Activated naive CD4-positive, alpha-beta T cell treated with anti-CD3 and anti-CD28 coated beads for 36 hours (primary cell): ENCODE results near the gene DLGAP1. TPM values are rescaled to one million over a fixed set of nuclear protein-coding genes. Genes with fewer than 3 reads are reported as not detected.

Source experiments
- CTCF ChIA-PET: fragments of 350-600 bp; sonication (Branson Sonifier 250); formaldehyde crosslinking; loops from one replicate; lab custom pipeline; 2021; ENCODE audit warnings: antibody characterized with exemption; lab: Charles Lee
- DNase-seq: peaks from one replicate; pipeline ENCODE4 v3.0.0-alpha.2; 2020
- H3K27ac Mint-ChIP-seq: one replicate; pipeline ENCODE4 v1.8.0; 2021; ENCODE audit warnings: mild to moderate bottlenecking, mixed read lengths
- H3K27me3 Mint-ChIP-seq: one replicate; pipeline ENCODE4 v1.8.0; 2021; ENCODE audit warnings: low read depth, mixed read lengths
- H3K36me3 Mint-ChIP-seq: one replicate; pipeline ENCODE4 v1.8.0; 2021; ENCODE audit warnings: low read depth, mixed read lengths
- H3K4me1 Mint-ChIP-seq: one replicate; pipeline ENCODE4 v1.8.0; 2021; ENCODE audit warnings: low read depth, mixed read lengths
- H3K4me3 Mint-ChIP-seq: one replicate; pipeline ENCODE4 v1.8.0; 2021; ENCODE audit warnings: mild to moderate bottlenecking, moderate library complexity, mixed read lengths
- H3K9me3 Mint-ChIP-seq: one replicate; pipeline ENCODE4 v1.8.0; 2021; ENCODE audit warnings: mixed read lengths
- intact Hi-C: fragments of 100-400 bp; cut with micrococcal nuclease; formaldehyde crosslinking; loops from one replicate; pipeline ENCODE4 v1.15.1; 2023
- total RNA-seq, 2 experiments: library from RNA; stranded (reverse); gene quantifications; one replicate each; pipeline ENCODE4 v1.2.3, GENCODE V29; 2021

The DLGAP1 gene
- total RNA-seq, 2 experiments from 2014 or later = not detected

GRCh38 chr18:4430836-4431235 is 24.3 kb downstream of the DLGAP1 start:
- H3K4me3 Mint-ChIP-seq = no peak overlapping the region

GRCh38 chr18:4417714-4418113 is 37.4 kb downstream of the DLGAP1 start:
- peaks cover 5% of the 10 kb centered on the region for H3K9me3 Mint-ChIP-seq
- CTCF ChIA-PET = no interaction called here
- H3K4me3 Mint-ChIP-seq = no peak overlapping the region
- no peaks in the 10 kb centered on the region for H3K36me3 Mint-ChIP-seq
- no peaks in the 10 kb centered on the region for H3K27me3 Mint-ChIP-seq
- no peak for DNase-seq
- intact Hi-C loops = no loop called here
- H3K27ac Mint-ChIP-seq = no peak overlapping the region
- no peaks in the 10 kb centered on the region for H3K4me1 Mint-ChIP-seq

More at GRCh38 chr18:4430836-4431235, 24.3 kb downstream of the DLGAP1 start:
- Mint-ChIP-seq H3K36me3 (no peaks in the 10 kb centered on the region), H3K9me3 (peaks cover 3% of the 10 kb centered on the region), H3K27ac (no peak overlapping the region), H3K27me3 (no peaks in the 10 kb centered on the region), H3K4me1 (no peaks in the 10 kb centered on the region)
- no peak for DNase-seq
- CTCF ChIA-PET = no interaction called here
- intact Hi-C loops = no loop called here

GRCh38 chr18:4416976-4417375 is 38.1 kb downstream of the DLGAP1 start:
- H3K27me3 Mint-ChIP-seq = no peaks in the 10 kb centered on the region
- no peak overlapping the region for H3K27ac Mint-ChIP-seq
- no peak for DNase-seq
- intact Hi-C loops = no loop called here
- CTCF ChIA-PET = no interaction called here
- peaks cover 5% of the 10 kb centered on the region for H3K9me3 Mint-ChIP-seq
- H3K4me1 Mint-ChIP-seq = no peaks in the 10 kb centered on the region
- no peaks in the 10 kb centered on the region for H3K36me3 Mint-ChIP-seq
- no peak overlapping the region for H3K4me3 Mint-ChIP-seq

- intact Hi-C loops = no loop called here
- H3K4me3 Mint-ChIP-seq = no peak overlapping the region
- H3K9me3 Mint-ChIP-seq = peaks cover 5% of the 10 kb centered on the region
- no peaks in the 10 kb centered on the region for H3K4me1 Mint-ChIP-seq
- no peaks in the 10 kb centered on the region for H3K27me3 Mint-ChIP-seq
- no peak overlapping the region for H3K27ac Mint-ChIP-seq
- H3K36me3 Mint-ChIP-seq = no peaks in the 10 kb centered on the region
- CTCF ChIA-PET = no interaction called here
- DNase-seq = no peak
These were observed 42.8 kb downstream of the DLGAP1 start for GRCh38 chr18:4412286-4412685.

GRCh38 chr18:4406856-4407255 is 48.3 kb downstream of the DLGAP1 start:
- H3K27ac Mint-ChIP-seq = no peak overlapping the region
- no peaks in the 10 kb centered on the region for H3K4me1 Mint-ChIP-seq
- no peaks in the 10 kb centered on the region for H3K27me3 Mint-ChIP-seq
- H3K9me3 Mint-ChIP-seq = peaks cover 5% of the 10 kb centered on the region
- no peak overlapping the region for H3K4me3 Mint-ChIP-seq
- DNase-seq = no peak
- intact Hi-C loops = no loop called here
- no peaks in the 10 kb centered on the region for H3K36me3 Mint-ChIP-seq
- CTCF ChIA-PET = no interaction called here

- H3K36me3 Mint-ChIP-seq = no peaks in the 10 kb centered on the region
- H3K4me1 Mint-ChIP-seq = no peaks in the 10 kb centered on the region
These were observed 49.1 kb downstream of the DLGAP1 start for GRCh38 chr18:4405965-4406364.

GRCh38 chr18:4403836-4404235 is 51.3 kb downstream of the DLGAP1 start:
- CTCF ChIA-PET = interaction anchor here (0.7 kb wide), 1 partner anchor 34 kb away, joined by 3 read pairs; no protein-coding TSS in a partner anchor

More at GRCh38 chr18:4405965-4406364, 49.1 kb downstream of the DLGAP1 start:
- H3K9me3 Mint-ChIP-seq = peaks cover 3% of the 10 kb centered on the region
- H3K27ac Mint-ChIP-seq = no peak overlapping the region
- H3K27me3 Mint-ChIP-seq = no peaks in the 10 kb centered on the region
- intact Hi-C loops = no loop called here
- no peak overlapping the region for H3K4me3 Mint-ChIP-seq
- CTCF ChIA-PET = no interaction called here
- DNase-seq = no peak

GRCh38 chr18:4400911-4401310 is 54.2 kb downstream of the DLGAP1 start:
- CTCF ChIA-PET = no interaction called here
- intact Hi-C loops = no loop called here

More at GRCh38 chr18:4403836-4404235, 51.3 kb downstream of the DLGAP1 start:
- Mint-ChIP-seq H3K4me3 (no peak overlapping the region), H3K36me3 (no peaks in the 10 kb centered on the region), H3K27me3 (no peaks in the 10 kb centered on the region), H3K27ac (no peak overlapping the region), H3K9me3 (peaks cover 3% of the 10 kb centered on the region), H3K4me1 (no peaks in the 10 kb centered on the region)
- intact Hi-C loops = no loop called here
- no peak for DNase-seq

GRCh38 chr18:4399929-4400328 is 55.2 kb downstream of the DLGAP1 start:
- Mint-ChIP-seq H3K27ac (no peak overlapping the region), H3K36me3 (no peaks in the 10 kb centered on the region), H3K9me3 (no peaks in the 10 kb centered on the region), H3K27me3 (no peaks in the 10 kb centered on the region), H3K4me3 (no peak overlapping the region), H3K4me1 (no peaks in the 10 kb centered on the region)
- DNase-seq = no peak
- intact Hi-C loops = no loop called here
- CTCF ChIA-PET = no interaction called here

More at GRCh38 chr18:4400911-4401310, 54.2 kb downstream of the DLGAP1 start:
- Mint-ChIP-seq H3K4me3 (no peak overlapping the region), H3K36me3 (no peaks in the 10 kb centered on the region), H3K27me3 (no peaks in the 10 kb centered on the region), H3K27ac (no peak overlapping the region), H3K9me3 (no peaks in the 10 kb centered on the region), H3K4me1 (no peaks in the 10 kb centered on the region)
- DNase-seq = no peak

GRCh38 chr18:4394700-4395099 is 60.4 kb downstream of the DLGAP1 start:
- CTCF ChIA-PET = no interaction called here
- no peak overlapping the region for H3K27ac Mint-ChIP-seq
- intact Hi-C loops = no loop called here
- H3K4me3 Mint-ChIP-seq = no peak overlapping the region
- H3K4me1 Mint-ChIP-seq = no peaks in the 10 kb centered on the region
- no peaks in the 10 kb centered on the region for H3K36me3 Mint-ChIP-seq
- peaks cover 2% of the 10 kb centered on the region for H3K9me3 Mint-ChIP-seq
- H3K27me3 Mint-ChIP-seq = no peaks in the 10 kb centered on the region
- no peak for DNase-seq

- intact Hi-C loops = no loop called here
- no peak for DNase-seq
- no peak overlapping the region for H3K27ac Mint-ChIP-seq
- no peaks in the 10 kb centered on the region for H3K27me3 Mint-ChIP-seq
- H3K4me1 Mint-ChIP-seq = no peaks in the 10 kb centered on the region
- H3K4me3 Mint-ChIP-seq = no peak overlapping the region
- no peaks in the 10 kb centered on the region for H3K36me3 Mint-ChIP-seq
- peaks cover 2% of the 10 kb centered on the region for H3K9me3 Mint-ChIP-seq
- CTCF ChIA-PET = no interaction called here
These were observed 63.2 kb downstream of the DLGAP1 start for GRCh38 chr18:4391859-4392258.

GRCh38 chr18:4385876-4386275 is 69.2 kb downstream of the DLGAP1 start:
- Mint-ChIP-seq H3K27ac (no peak overlapping the region), H3K27me3 (no peaks in the 10 kb centered on the region), H3K4me3 (no peak overlapping the region), H3K4me1 (no peaks in the 10 kb centered on the region), H3K36me3 (no peaks in the 10 kb centered on the region), H3K9me3 (peaks cover 3% of the 10 kb centered on the region)
- no peak for DNase-seq
- intact Hi-C loops = no loop called here
- CTCF ChIA-PET = no interaction called here

GRCh38 chr18:4384932-4385331 is 70.2 kb downstream of the DLGAP1 start:
- no peaks in the 10 kb centered on the region for H3K36me3 Mint-ChIP-seq
- CTCF ChIA-PET = no interaction called here
- intact Hi-C loops = no loop called here
- H3K27ac Mint-ChIP-seq = no peak overlapping the region
- no peaks in the 10 kb centered on the region for H3K27me3 Mint-ChIP-seq
- no peak overlapping the region for H3K4me3 Mint-ChIP-seq
- H3K9me3 Mint-ChIP-seq = peaks cover 1% of the 10 kb centered on the region
- no peak for DNase-seq
- H3K4me1 Mint-ChIP-seq = no peaks in the 10 kb centered on the region
